ENCODE results near the gene CD200R1.

CD200R1 gene

DNA sequence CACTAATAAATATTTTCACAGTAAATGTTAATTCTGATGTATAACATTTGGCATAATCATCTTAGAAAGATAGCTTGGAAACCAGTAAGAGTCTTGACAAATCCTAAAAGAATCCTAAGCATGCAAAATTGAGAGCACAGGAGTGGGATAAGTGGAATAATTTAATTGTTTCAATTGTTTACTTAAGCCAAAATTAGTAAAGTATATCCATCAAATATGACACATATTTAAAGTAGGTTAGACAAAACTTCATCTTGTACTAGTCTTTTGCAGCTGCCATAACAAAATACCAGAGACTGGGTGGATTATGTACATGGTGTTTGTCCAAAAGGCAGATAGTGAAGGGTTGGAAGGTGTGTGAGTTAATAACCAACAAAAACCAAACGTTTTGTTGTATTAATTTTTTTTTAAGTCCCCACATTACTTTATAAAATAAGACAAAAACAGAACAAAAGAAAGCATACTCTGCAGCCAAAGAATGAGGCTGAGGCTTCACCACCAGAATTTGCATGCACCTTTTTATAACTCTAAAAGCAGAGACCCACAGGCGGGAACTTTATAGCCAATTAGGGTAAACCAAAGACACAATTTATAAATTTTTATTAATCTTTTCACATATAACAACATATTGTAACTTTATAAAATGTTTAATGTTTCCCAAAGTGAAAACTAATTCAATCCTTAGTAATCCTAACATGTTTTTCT, 86.4 kb downstream of the CD200R1 start:
- H3K36me3 ChIP-seq (ENCODE audit: insufficient read depth, low read length), result no peaks in the 10 kb centered on the region
- peaks cover 3% of the 10 kb centered on the region; the same call in 1 of the 2 replicates for H3K4me1 ChIP-seq (ENCODE audit: insufficient read depth, low read length)
- no peaks in the 10 kb centered on the region for H3K9me3 ChIP-seq (ENCODE audit: control insufficient read depth, insufficient read depth, low read length)
- H3K9ac ChIP-seq (ENCODE audit: low read depth, low read length), result no peak overlapping the region

DNA sequence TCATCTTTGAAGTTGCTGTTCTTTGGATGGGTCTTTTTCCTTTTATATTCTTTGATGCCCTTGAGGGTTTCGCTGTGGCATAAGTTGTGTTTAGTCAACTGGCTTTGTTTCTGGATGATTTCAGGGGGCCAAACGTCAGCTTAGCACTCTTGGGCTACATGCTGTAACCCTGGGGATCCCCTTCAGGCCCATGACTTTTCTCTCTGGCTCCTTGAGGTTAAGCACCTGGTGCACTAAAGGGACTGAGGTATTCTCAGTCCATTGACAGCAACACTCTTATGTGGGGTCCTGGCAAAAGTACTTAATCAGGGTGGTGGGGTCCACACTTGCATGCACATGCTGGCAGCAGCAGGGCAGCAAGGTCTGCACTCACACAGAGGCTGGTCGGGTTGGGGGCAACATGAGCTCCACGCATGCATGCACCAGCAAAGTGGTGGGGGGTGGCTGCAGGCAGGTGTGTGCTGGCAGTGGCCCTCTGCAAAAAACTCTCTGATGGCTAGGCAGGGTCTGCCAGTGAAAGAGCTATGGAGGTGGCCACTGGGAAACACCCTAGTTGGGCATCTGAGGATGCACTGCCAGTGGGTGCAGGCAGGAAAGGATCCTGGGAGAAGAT, 90.1 kb downstream of the CD200R1 start:
- Histone ChIP-seq H3K9me3 (ENCODE audit: control insufficient read depth, insufficient read depth, low read length) (no peaks in the 10 kb centered on the region), H3K36me3 (ENCODE audit: insufficient read depth, low read length) (no peaks in the 10 kb centered on the region), H3K4me1 (ENCODE audit: insufficient read depth, low read length) (peaks cover 3% of the 10 kb centered on the region; the same call in 1 of the 2 replicates), H3K9ac (ENCODE audit: low read depth, low read length) (no peak overlapping the region)

- H3K9ac ChIP-seq (ENCODE audit: low read depth, low read length), result no peak overlapping the region
- H3K4me1 ChIP-seq (ENCODE audit: insufficient read depth, low read length), result no peaks in the 10 kb centered on the region
These were observed 93.0 kb downstream of the CD200R1 start for GRCh38 chr3:112881891-112882290.

GRCh38 chr3:112875561-112875960, 99.3 kb downstream of the CD200R1 start:
- no peaks in the 10 kb centered on the region for H3K36me3 ChIP-seq (ENCODE audit: insufficient read depth, low read length)
- H3K4me1 ChIP-seq (ENCODE audit: insufficient read depth, low read length), result no peaks in the 10 kb centered on the region
- no peak overlapping the region for H3K9ac ChIP-seq (ENCODE audit: low read depth, low read length)
- H3K9me3 ChIP-seq (ENCODE audit: control insufficient read depth, insufficient read depth, low read length), result no peaks in the 10 kb centered on the region

More at GRCh38 chr3:112881891-112882290, 93.0 kb downstream of the CD200R1 start:
- Histone ChIP-seq H3K36me3 (ENCODE audit: insufficient read depth, low read length) (no peaks in the 10 kb centered on the region), H3K9me3 (ENCODE audit: control insufficient read depth, insufficient read depth, low read length) (no peaks in the 10 kb centered on the region)

DNA sequence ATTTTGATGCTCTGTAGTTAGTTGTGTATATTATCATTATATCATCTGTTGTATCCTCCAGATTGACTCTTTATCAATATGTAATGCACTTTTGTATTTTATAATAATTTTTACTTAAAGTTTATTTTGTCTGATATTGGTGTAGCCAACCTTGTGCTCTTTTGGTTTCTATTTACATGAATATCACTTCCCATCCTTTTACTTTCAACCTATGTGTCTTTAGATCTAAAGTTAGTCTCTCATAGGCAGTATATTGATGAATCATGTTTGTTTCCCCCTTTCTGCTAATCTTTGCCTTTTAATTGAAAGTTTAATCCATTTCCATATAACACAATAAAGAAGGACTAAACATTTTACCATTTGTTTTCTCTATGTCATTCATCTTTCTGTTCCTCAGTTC, 100.2 kb downstream of the CD200R1 start:
- H3K9me3 ChIP-seq (ENCODE audit: control insufficient read depth, insufficient read depth, low read length), result no peaks in the 10 kb centered on the region; the same call in 1 of the 2 replicates
- no peak overlapping the region for H3K9ac ChIP-seq (ENCODE audit: low read depth, low read length)
- H3K36me3 ChIP-seq (ENCODE audit: insufficient read depth, low read length), result no peaks in the 10 kb centered on the region
- H3K4me1 ChIP-seq (ENCODE audit: insufficient read depth, low read length), result no peaks in the 10 kb centered on the region

GRCh38 chr3:112873632-112874031, 101.3 kb downstream of the CD200R1 start:
- no peaks in the 10 kb centered on the region; the same call in 1 of the 2 replicates for H3K9me3 ChIP-seq (ENCODE audit: control insufficient read depth, insufficient read depth, low read length)
- H3K4me1 ChIP-seq (ENCODE audit: insufficient read depth, low read length), result no peaks in the 10 kb centered on the region
- H3K36me3 ChIP-seq (ENCODE audit: insufficient read depth, low read length), result no peaks in the 10 kb centered on the region
- H3K9ac ChIP-seq (ENCODE audit: low read depth, low read length), result no peak overlapping the region

DNA sequence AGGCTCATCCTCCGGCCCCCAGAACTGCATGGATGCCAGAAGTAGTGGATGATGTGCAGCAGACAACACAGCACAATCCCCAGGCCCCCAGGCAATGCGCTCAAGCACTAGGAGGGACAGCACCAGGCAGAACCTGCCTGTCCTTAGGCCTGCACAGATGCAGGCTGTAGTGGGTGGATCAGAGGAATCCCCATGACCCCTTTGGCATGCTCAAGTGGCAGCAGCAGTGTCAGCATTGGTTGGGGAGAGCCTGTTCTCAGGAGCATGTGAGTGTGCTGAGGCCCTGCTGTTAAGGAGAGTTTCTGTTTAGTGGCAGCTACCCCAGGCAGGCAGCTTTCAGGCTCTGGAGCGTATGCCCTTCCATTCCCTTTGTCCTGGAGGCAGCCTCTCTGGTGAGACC, 103.2 kb downstream of the CD200R1 start:
- H3K36me3 ChIP-seq (ENCODE audit: insufficient read depth, low read length), result no peaks in the 10 kb centered on the region
- H3K4me1 ChIP-seq (ENCODE audit: insufficient read depth, low read length), result no peaks in the 10 kb centered on the region
- no peaks in the 10 kb centered on the region; the same call in 1 of the 2 replicates for H3K9me3 ChIP-seq (ENCODE audit: control insufficient read depth, insufficient read depth, low read length)
- H3K9ac ChIP-seq (ENCODE audit: low read depth, low read length), result no peak overlapping the region

Measured in ES-I3 (cell line).